NCI-H2081 treated with DMSO at 0.1 percent for 48 hours (cell line): ENCODE measurements around the gene SHISA2.

Experiments
- DNase-seq: peaks from one replicate; lab custom pipeline; 2025; lab: John Stamatoyannopoulos, UW

SHISA2 gene

GRCh38 chr13:26048741-26049140, 3.1 kb downstream of the SHISA2 start:
- DNase-seq = no peak

- no peak for DNase-seq
These were observed 4.8 kb downstream of the SHISA2 start for GRCh38 chr13:26047040-26047439.

DNA sequence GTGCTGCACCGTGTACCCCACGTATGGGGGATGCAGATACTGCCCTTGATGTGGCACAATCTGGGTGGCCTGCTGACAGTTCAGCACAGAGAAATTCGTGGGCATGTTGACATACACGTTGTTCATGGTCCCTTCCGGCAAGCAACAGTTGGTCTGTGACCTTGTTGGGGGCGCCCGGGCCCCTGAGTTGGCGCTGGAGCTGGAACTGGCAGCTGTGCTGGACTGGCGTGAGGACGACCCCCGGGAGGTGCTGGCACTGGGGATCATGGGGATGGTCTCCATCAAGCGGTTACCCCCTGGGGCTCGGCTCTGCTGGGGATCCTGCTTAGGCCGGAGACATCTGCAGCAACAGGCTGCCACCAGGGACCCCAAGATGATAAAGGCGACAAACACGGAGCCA, 5.2 kb downstream of the SHISA2 start:
- no peak for DNase-seq

- no peak for DNase-seq
These were observed 6.7 kb downstream of the SHISA2 start for GRCh38 chr13:26045142-26045541.

- DNase-seq = no peak
These were observed 9.0 kb downstream of the SHISA2 start for GRCh38 chr13:26042785-26043184.

DNA sequence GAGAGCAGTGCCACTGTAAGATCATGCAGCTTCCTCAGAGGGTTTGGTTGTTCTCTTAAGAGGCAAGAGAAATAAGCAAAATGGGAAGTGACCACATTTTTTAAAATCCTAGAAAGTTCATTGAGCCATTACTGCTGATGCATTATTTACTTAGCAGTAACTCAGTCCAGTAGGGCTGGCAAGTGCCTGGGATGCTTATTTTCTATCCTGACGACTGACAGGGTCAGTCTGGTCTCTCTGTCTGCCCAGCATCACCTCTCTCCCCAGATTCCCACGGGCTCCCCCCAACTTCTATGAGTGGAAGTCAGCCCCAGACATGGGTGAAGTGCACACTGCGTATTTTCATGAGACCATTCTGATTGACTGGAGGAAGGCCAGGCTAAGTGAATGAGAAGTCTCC, 10.4 kb downstream of the SHISA2 start:
- no peak for DNase-seq

DNA sequence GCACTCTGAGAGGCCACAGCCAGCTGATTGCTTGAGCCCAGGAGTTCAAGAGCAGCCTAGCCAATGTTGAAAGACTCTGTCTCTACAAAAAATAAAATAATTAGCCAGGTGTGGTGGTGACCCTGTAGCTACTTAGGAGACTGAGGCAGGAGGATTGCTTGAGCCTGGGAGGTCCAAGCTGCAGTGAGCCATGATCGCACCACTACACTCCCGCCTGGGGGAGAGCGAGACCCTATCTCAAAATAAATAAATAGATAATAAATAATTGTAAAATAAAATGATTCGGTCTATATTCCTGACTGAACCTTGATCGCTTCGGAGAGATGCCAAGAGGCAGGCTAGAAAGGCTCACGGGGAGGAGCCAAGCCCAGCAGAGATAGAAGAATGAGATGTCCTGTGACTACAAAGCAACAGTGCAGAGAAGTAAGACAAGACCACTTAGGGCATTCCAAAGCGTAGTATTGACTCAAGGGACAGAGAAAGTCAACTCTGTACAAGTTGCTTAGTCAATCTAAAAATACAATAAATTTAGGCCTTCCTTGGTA, 12.8 kb downstream of the SHISA2 start:
- no peak for DNase-seq

- no peak for DNase-seq
These were observed 14.5 kb downstream of the SHISA2 start for GRCh38 chr13:26037302-26037701.

GRCh38 chr13:26036383-26036782, 15.4 kb downstream of the SHISA2 start:
- no peak for DNase-seq

DNA sequence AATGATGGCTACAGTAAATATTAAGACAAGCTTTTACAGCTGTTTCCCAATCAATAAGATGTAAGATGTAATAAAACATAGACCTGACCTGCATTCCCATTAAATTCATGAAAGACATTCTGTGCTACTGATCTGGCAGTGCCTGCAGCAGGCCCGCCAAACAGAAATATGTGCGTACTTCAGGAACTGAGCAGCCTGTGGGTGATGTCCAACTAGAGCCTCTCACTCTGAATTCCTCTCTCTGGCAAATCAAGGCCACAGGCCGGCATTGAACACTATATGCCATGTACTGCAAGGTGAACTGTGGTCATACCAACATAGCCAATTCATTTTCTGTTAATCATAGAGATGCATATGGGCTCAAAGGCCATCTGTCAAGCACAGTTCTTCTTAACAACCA, 17.8 kb downstream of the SHISA2 start:
- DNase-seq = no peak

- no peak for DNase-seq
These were observed 21.5 kb downstream of the SHISA2 start for GRCh38 chr13:26030331-26030730.

- no peak for DNase-seq
These were observed 22.2 kb downstream of the SHISA2 start for GRCh38 chr13:26029581-26030136.

GRCh38 chr13:26026211-26026610, 25.6 kb downstream of the SHISA2 start:
- no peak for DNase-seq

- no peak for DNase-seq
These were observed 26.0 kb downstream of the SHISA2 start for GRCh38 chr13:26025771-26026170.

DNA sequence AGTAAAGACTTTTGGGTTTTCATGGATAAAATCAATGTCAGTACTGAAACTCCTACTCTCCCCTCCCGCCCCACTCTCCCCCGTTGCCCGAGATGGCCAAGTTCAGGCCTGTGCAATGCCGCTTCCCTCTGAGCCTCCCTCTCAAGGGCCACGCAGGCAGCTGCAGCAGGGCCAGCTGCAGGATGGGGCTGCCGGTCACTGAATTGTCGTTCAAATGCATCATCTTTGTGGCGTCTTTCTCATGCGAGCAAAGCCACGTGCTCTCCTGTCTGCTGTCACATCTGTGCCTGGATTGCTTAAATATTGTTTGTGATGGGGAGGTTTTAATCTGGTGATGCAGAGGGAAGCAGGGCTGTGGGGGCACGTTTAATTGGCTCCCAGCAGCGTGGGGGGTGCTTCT, 26.6 kb downstream of the SHISA2 start:
- no peak for DNase-seq

DNA sequence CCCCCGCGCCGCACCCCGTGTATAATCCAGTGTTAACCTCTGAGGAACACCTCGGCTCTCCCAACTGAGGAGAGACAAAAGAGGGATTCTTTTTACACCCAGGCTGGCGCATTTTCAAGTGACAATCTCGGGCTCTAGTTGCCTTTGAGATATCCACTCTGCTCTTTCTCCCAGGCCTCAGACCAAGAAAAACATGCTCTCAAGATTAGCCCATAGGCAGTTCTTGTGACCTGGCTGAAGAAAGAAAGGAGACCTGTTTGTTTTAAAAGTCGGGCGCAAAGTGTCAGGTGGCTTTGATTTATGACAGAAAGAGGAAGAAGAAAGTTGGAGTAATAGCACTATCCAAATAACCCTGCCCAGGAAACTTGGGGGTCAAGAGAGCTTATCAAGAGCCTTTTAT, 27.3 kb downstream of the SHISA2 start:
- no peak for DNase-seq

- DNase-seq = no peak
These were observed 29.1 kb downstream of the SHISA2 start for GRCh38 chr13:26022538-26023292.

DNA sequence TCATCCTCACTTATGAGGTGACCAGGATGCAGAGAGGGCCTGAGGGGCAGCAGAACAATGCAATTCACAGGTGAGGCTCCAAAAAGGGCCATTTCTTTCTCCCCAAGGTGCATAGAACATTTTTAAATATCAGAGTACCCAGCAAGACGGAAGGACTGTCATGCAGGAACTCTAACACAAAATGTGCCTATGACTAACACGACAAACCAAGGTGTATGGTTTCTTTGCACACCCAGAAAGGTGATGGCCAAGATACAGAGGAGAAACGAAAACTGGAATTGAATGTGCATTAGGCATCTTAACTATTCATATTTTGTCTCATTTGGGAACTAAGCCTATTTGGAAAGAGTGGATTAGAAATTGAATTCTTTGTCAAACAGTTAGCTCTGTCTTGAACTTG, 29.9 kb downstream of the SHISA2 start:
- no peak for DNase-seq

GRCh38 chr13:26021516-26021915, 30.3 kb downstream of the SHISA2 start:
- DNase-seq = no peak

DNA sequence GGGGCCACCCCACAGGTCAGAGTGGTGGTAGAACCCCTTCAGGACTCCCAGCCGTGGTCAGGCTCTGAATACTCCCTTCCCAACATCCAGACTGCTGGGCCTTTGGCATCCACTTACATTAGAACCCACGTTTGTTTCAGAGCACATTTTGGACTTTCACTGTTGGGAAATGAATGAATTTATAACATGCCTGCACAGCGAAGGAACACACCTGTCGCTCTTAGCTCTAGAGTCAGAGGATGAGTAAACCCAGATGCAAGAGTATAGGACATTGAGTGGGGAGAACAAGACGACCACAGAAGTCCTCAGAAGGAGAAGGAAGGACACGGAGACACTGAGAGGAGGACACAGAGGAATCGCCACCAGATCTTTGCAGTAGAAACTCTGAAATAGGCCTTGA, 30.9 kb downstream of the SHISA2 start:
- no peak for DNase-seq

- no peak for DNase-seq
These were observed 31.6 kb downstream of the SHISA2 start for GRCh38 chr13:26019881-26020870.

- DNase-seq = no peak
These were observed 32.6 kb downstream of the SHISA2 start for GRCh38 chr13:26019251-26019650.
